Activated CD8-positive, alpha-beta memory T cell treated with anti-CD3 and anti-CD28 coated beads for 48 hours (primary cell): ENCODE measurements around the gene ADAMTSL2.

Experiments
- DNase-seq, 3 experiments: peaks; one replicate each; pipeline ENCODE4 v3.0.0-alpha.2; 2020; ENCODE audit warnings: low read depth in 2 of 3, low spot score in 2 of 3

The ADAMTSL2 gene

DNA sequence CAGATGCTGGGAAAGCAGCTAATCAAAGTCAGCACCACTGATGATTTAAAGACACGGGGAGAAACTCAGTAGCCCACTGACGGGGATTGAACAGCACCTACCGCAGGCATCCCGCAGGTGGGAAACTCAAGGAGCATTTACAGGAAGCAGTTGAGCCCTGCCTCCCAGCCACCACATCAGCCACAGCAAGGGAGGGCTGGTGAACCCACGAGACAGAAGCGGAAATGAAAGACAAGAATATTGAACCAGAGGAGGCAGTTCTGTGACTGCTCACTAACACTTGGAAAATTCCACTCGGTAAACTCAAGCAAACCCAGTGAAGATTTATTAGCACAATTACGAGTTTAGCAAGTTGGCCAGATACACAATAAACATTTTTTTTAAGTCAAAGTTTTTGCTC lies 85.3 kb downstream of the ADAMTSL2 start:
- DNase-seq: peak in 1 of 3 experiments; percentile 16

DNA sequence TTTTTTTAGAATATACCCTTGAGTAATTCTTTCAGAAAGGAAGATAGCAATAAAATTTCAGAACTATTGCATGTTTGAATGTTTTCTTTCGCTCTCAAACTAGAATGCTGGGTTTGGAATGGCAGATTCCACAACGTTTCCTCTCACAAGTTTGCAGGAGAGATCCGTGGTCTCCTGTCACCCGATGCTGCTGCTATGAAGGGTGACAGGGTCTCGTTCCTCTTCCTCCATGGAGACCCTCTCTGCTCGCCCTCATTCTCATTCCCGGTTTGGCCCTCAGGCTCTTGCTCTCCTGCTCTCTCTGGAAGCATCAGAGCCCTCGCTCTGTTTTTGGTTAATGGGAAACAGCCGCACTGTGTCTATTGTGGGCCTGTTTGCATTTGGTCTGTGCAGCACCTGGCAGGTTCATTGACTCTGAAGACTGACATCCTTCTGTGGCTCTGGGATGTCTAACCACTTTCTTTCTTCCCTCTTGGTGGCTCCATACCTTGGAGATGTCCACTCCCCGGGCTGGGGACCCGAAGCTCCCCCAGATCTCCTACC lies 87.3 kb downstream of the ADAMTSL2 start:
- no peak for DNase-seq

DNA sequence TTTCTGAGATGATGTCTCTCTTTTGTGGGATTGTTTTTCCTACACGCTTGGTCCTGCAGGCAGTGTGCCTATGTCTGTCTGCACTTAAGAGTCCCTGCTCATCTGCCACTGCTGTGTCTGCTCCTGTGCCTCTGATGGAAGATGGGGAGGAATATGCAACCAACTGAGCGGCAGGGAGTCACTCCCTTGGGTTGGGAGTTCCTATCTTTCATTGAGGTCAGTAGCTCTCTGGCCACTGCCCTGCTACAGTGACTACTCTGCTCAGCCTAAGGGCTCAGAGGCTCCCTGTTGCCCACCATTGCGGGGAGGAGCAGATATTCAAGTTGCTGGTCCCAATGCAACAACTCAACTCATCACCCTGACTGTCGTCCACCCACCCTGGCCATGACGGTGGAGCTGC lies 88.1 kb downstream of the ADAMTSL2 start:
- no peak for DNase-seq
